HG03378 (cell line): ENCODE results near the gene PARD3.

Experiments
- ATAC-seq: cut with Tn5 transposase; IDR thresholded peaks from one replicate; pipeline ENCODE4 v1.9.1; 2021; ENCODE audit warnings: mild to moderate bottlenecking, moderate library complexity; ENCODE audit not compliant: unreplicated experiment

PARD3 gene

DNA sequence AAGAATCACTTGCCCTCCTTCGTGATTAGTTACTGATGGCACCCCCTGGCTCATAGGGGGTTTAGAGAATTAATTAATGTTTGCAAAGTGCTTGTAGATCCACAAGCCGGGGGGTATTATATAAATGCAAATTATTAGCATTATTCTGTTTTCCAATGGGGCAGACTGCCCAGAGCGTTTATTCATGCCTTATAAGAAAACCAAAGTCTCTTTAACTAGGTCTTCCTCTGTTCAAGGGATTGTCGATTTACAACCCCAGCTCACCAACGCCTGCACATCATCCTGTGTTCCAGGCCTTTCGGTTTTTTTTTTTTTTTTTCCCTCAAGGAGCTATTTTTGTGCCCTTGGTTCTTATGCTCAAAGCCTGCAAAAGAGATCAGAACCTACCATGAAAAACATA, 630.7 kb downstream of the PARD3 start:
- ATAC-seq: no peak

DNA sequence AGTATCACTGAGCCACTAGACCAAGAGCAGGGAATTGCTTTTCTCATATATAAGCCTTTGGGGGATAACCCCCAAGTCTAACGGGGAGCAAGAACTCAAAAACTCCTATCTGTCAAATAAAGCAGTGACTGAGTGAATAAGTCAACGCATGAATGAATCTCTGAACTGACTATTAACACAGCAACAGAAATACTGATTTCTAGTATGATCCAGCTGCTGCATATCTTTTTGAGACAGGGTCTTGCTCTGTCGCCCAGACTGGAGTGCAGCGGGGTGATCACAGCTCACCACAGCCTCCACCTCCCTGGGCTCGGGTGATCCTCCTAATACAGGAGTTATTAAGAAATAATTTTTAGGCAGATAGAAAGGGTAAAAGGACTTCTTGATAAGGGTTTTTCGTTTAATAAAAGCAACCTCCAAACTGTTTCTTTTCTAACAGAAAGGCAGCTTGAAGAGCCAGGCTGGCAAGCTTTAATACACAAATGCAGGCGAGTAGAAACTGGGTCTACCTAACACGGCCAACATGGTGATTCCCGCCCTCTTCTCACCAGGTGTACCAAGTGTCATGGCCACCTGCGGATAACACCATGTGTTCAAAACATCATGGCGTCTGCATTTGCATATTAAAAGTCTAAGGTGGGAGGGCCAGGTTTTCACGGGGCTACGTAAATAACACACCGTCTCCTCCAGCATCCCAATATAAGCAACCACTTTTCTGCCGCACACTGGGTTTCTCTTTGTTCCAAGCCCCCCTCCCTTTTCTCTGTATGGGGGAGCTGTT, 631.9 kb downstream of the PARD3 start:
- no peak for ATAC-seq

DNA sequence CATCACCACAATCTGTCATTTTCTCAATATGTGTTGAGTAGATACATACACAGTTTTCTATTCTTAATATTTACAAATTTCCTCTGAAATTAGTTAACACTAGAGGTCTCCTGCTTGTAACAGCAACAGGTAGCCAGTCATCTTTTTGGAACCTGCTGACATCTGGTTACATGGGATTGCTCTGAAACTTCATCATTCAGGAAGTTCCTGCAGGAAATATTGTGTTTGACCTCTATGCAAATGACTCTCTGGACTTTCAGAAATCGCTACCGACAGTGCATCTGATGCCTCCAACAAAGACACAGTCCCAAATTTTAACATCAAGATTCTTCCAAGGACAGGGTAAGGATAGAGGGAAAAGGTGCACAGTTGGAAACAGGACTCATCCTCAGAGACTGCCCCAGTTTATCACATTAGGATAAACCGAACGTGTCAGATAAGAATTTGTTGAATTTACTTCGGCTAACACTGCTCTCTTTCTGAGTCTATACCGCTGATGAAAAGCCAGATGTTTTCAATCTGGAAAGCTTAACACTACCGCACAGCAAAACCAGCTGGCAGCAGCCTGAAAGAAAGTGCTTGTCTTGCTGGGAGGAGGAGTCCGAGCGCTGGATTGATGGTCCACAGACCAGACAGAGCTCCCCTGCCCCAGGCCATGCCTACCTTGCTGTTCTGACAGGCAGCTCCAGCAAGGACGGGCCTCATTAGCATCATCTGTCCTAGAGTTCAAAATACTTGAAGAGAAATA, 633.4 kb downstream of the PARD3 start:
- no peak for ATAC-seq

DNA sequence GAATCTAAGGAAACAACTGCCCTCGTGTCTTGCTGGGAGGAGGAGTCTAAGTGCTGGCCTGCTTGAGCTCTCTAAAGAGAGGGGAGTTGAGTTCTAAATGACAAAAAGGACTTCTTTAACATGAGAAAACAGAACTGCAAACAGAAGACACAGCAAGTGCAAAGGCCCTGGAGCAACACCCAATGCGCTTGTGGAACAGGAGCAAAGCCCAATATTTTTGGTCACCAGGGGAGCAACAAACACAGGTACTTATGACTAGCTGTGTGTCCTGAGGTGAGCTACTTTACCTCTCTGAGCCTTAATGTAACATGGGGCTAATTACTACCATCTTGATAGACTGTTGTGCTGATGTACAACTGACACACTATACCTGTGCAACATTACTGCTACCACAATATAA, 634.3 kb downstream of the PARD3 start:
- no peak for ATAC-seq

DNA sequence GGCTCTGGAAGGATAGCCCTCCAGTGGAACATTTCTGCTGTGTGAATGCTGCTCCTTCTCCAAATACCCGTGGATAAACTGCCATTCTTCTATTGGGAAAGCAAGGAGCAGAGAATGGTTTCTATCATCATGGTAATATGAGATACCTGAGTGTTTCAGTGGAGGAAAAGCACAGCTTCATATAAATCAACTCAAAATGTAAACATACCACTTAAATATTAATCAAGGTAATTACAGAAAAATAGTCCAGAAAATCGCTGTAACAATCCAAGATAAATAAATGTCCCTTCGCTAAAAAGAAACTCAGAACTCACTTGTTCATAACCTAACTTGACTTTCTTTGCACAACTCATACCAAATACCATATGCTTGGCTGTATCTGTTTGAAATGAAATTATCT, 635.8 kb downstream of the PARD3 start:
- ATAC-seq: no peak

DNA sequence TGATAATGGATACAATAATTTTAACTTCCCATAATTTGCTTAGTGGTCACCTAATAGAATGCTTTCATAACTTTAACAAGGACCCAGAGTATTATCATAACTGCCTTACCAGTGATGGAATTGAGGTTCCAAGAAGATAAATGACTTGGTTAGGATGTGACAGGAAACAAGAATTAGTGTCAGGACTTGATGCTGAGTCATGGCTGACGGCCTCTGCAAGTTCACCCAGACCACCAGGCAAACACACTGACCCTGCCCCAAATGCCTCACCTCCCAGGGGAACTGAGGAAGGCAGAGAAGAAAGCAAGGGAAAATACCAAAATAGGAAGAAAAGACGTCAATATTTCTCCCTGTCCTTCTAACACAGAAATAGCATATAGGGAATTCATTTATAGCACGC, 636.3 kb downstream of the PARD3 start:
- no peak for ATAC-seq

DNA sequence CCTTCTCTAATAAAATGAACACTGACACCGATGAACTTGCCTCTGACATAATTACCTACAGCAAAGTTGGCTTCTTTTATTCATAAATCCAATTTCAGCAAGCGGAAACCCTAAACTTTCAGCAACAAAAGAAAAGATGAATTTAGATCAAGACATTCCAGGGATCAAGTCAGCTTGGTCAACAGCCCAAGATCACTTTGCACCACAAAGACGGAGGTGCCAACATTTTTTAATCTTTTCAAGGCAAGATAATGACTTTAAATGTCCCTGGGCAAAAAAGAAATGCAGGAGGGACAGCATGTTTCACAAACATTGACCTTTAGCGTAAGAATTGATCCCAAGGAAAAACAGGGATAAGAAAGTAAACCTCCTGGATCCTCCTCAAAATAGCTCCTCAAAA, 636.9 kb downstream of the PARD3 start:
- no peak for ATAC-seq

DNA sequence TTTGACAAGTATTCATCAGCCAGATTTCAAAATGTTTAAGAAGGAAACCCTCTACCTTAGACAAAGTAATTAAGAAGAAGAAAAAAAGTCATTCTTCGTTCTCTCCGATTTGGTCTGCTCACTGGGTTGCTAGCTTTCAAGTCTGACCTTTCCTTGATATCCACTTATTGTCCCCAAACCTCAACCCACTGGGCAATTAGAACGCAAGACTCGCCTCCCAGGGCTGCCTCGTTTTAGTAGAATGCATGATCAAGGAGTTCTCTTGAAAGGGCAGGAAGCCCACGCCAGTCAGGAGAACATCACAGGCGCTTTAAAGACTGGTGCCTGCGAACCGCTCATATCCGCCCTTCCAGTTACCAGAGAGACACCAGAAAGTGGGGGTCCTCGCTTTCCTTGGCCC, 637.7 kb downstream of the PARD3 start:
- no peak for ATAC-seq

DNA sequence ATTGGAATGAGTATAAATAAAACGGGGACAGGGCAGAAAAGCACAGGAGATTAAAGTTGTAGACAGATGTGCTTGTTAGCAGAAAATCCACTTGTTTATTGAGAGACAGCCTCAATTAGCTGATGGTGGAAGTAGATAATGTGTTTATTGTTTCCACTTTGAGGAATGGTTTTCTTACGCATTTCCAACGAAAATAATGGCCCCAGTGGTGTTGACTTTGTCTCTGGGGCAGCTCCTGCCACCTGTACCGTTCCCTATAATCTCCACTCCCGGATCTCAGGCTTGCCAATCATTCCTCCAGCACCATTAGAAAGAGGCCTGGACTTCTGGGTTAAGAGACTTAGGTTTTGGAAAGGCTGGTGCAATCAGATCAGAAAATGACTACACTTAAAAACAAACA, 638.7 kb downstream of the PARD3 start:
- no peak for ATAC-seq

DNA sequence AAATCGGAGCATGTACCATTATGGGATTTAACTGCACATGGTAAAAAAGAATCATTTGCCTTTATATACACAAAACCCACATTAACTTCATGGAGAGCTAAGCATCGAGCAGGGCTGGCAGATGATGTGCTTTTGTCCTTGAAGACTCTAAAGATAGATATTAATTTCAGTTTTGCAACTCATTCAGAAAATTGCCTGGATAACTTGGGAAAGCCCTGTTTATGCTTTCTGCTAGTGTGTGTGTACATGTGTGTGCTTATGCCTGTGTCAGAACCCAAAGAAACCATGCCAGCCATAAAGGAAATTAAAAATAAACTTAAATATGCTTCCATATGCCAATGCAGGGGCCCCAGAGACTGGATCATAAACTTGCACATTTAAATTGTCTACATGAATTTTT, 640.0 kb downstream of the PARD3 start:
- no peak for ATAC-seq

DNA sequence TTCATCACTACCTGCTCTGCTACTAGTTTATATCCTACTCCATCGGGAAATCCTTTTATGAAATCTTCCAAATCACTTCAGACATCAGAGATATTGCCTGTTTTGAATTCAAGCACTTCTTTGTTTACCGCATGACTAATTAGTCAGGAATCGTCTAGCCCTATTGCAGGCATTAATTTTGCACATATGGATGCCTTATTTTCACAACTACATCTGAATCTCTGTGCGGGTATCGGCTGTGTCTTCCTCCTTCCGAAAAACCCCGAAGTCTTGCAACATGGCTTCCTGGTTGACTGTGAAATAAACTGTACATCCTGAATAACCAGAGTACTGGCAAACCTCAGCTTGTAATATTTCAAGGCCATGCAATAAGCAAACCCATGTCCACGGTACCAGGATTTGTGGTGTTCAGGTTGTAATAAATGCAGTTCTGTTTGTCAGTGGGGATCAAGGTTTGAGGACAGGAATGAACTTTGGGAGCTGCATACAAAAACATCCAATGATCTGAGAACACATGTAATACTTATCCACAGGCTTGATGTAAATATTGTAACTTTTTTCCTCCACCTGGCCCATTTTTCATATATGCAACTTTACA, 642.1 kb downstream of the PARD3 start:
- no peak for ATAC-seq

DNA sequence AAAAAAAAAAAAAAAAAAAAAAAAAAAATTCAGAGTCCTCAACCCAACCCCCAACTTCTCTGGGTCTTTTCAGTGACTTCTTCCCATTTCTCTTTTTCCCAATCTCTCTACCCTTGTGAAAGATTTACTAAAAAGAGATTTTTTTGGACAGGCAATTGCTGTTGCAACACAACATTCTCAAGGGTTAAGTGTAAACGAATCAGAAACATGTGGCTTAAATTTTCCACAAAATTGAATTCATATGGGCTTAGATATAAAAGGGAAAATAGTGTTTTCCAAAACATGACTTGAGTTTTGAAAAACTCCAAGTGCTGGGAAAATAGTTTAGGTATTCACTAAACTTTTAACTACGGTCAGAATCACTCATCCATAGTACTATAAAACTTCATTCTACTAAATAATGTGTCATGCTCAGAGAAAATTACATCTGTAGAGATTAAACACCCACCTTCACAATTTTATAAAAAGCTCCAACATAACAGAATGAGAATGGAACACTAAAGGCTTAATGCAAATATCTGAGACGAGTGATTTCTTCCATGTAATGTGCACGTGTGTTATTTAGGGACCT, 643.1 kb downstream of the PARD3 start:
- no peak for ATAC-seq

DNA sequence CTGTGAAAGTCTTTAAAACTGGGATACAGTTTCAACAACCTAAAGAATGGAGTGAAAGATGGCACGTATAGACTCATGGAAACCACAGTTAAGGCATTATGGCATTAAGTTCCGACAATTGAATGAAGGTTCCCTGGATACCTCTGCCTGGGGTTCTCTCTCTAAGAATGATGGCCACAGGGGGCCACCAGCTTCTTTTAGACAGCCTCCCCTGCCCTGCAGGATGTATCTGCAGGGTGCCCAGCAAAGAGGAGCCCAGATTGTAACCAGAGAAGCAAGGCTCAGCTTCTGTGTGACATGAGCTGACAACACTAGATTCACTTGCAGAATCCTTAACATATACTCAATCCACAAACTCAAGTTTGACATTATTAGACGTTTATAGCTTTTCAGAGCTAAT, 645.4 kb downstream of the PARD3 start:
- no peak for ATAC-seq

DNA sequence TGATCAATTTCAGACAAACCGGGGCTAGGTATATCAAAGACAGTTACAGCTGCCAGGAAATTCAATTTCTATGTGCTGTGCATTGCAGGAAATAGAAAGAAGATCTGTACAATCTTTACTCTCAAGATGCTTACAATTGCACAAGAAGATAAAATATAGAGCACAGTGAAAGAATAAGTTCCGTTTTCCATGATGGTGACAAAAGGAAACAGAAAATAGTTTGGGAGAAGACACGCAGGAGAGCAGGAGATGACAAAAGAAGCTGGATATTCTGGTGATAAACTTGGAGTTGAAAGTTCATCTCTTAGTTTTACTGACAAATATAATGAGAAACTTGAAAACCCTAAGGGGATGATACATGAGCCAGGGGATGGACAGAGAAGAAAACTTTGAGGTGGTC, 646.0 kb downstream of the PARD3 start:
- ATAC-seq: no peak

DNA sequence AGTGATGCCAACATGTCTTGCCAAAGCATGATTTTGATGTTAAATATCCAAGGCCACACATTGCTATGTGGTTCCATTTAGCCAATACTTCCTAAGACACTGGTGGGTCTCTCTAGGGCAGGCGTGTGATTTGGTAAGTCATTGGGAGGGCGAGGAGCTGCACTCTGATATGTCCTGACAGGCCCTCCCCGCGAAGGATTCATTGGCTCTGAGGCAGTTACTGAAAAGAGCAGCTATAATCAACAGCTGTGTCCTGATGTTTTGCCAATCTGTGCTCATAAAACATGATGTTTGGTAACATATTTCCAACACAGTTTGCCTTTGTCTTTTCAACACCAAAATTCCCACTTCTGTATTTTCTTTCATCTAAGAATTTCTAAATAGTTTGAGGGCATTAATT, 646.7 kb downstream of the PARD3 start:
- no peak for ATAC-seq

DNA sequence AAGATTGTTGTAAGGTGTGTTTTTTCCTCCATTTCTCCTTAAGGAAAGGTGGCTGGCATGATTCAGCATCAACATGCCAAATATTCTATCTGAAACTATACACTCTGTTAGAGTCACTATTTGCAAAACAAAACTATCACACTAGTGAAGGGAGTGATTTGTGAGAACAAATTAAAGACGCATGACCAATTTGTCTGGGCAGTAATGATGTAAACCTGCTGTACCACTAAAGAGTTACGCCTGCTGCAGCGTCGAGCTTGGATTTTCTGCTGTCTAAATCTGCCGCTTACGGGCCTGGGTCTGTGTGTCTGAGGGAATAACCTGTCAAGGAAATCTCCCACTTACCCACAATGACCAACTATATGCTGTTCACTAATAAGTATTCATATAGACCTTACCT, 648.3 kb downstream of the PARD3 start:
- ATAC-seq: no peak

DNA sequence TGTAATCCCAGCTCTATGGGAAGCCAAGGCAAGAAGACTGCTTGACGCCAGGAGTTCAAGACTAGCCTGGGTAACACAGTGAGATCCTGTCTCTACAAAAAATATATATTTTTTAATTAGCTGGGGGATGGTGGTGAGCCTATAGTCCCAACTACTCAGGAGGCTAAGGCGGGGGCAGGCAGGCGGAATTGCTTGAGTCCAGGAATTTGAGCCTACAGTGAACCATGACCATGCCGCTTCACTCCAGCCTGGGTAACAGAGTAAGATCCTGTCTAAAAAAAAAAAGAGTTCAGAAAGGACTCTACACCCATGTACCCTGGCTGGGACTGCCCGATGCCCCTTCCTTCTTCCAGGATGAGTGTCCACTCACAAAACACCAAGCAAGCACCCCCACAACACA, 648.7 kb downstream of the PARD3 start:
- ATAC-seq: no peak

DNA sequence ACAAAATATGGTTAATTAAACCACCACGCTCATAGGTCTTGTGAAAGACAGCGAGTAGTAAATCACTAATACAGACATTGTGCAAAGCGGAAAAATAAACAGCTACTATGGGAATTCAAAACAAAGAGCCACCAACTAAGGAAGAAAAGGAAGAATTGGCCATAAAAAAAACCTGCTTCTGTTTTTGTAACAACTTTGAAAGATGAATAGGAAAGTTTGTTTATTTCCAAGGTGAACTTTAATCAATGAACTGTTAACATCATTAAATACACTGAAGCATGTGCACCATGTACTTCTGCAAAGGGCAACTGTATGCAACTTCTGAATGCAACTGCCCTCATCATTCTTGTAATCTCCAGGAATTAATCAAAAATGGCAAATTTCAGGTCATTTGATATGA, 651.1 kb downstream of the PARD3 start:
- no peak for ATAC-seq

DNA sequence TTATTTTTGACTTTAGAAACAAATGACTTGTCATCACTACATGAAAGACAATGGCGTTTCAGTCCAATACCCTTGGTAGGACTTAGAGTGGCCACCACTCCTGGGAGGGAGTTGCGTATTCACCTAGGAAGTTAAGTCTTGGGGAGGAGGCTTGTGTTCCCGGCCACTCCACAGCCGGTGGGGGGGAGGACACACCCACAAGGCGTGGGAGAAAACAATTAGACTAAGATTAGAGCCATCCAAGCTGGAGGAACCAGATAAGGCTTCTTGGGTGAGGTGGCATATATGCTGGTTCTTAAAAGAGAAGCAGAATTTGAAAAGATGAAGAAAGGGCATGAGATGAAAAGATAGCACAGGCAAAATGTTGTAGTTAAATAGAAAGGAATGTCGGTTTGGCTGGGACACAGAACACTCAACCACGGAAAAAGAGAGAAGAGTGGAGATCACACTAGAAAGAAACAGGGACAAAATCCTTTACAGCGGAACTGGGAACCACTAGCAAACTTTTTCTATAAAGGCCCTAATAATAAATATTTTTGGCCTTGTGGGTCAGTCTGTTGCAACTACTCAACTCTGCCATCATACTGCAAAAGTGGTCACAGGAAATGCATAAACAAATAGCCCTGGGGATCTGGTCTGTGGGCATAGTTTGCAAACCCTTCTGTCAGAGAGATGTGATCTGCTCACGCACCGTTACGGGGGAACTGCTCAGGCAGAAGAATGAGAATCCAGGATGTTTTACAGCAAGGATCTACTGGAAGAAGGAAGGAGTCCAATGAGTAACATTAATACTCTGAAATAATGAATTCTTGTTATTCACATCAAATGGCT, 651.8 kb downstream of the PARD3 start:
- no peak for ATAC-seq

DNA sequence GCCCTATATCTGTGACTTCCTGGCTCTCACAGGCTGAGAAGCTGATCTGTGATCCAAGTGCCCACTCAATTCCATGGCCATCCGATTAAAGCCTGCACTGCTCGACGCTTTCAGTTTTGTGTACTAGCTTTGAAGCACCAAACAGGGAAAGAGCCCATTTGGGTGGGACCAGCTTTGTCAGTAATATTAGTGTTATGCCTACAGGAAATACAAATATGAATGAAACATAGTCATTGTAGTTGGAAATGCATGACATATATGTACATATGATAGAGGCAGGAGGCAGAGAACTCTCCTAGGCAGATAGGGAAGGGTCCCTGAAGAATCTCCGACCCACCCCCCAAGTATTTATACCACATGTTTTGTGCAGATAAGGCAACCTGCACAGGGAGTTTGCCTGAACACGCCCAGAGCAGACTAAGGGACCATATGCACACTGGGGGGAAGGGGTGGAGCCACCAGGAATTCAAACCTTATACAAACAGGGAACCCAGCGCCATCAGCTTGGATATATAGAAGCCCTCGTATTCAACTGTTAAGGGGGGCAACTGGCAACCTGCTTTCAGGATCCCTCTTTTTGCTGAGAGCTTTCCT, 653.2 kb downstream of the PARD3 start:
- no peak for ATAC-seq

DNA sequence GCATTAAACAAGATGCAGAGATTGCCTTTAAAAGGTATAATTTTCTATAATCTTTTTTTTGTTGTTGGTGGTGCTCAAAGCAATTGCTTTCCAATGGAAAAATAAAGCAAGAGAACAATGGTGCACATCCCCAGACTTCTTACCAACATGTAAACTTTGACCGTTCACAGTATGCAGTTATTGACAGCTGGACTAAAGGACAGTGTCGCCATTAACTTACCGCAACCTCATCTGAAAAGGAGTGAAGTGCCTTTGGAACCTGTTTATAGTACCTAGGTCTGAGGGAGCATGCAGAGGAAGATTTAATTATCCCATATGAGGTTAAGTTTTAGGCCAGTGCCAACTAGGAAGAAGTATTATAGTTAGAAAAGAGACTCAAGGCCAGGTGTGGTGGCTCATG, 654.5 kb downstream of the PARD3 start:
- ATAC-seq: no peak
